Effector memory CD4-positive, alpha-beta T cell (primary cell): Measurements from ENCODE around the gene AVPR1B.

ENCODE experiments used
- DNase-seq, 3 donors: peaks; one replicate each; pipeline ENCODE4 v3.0.0-alpha.2; 2020
- H3K27ac ChIP-seq: 2 replicates; pipeline ENCODE4 v1.7.0; 2013; ENCODE audit warnings: mild to moderate bottlenecking, low read length, moderate library complexity; ENCODE audit not compliant: insufficient read depth, poor library complexity, severe bottlenecking
- H3K27me3 ChIP-seq: replicated peaks from 2 replicates; pipeline ENCODE4 v1.7.0; 2013; ENCODE audit warnings: mild to moderate bottlenecking, low read length; ENCODE audit not compliant: insufficient read depth, control insufficient read depth, poor library complexity, severe bottlenecking
- H3K36me3 ChIP-seq: 2 replicates; pipeline ENCODE4 v1.7.0; 2013; ENCODE audit warnings: mild to moderate bottlenecking, low read length, moderate library complexity; ENCODE audit not compliant: control insufficient read depth, insufficient read depth
- H3K4me1 ChIP-seq: 2 replicates; pipeline ENCODE4 v1.7.0; 2013; ENCODE audit warnings: low read length, mild to moderate bottlenecking; ENCODE audit not compliant: control insufficient read depth, insufficient read depth, poor library complexity, severe bottlenecking
- H3K4me3 ChIP-seq: 2 replicates; pipeline ENCODE4 v1.7.0; 2013; ENCODE audit warnings: low read length, low read depth, mild to moderate bottlenecking; ENCODE audit not compliant: insufficient read depth, poor library complexity, severe bottlenecking
- H3K9me3 ChIP-seq: 2 replicates; pipeline ENCODE4 v1.7.0; 2013; ENCODE audit warnings: mild to moderate bottlenecking, low read length, moderate library complexity; ENCODE audit not compliant: control insufficient read depth

The AVPR1B gene

GRCh38 chr1:206112600-206113301, 4.4 kb downstream of the AVPR1B start:
- Histone ChIP-seq H3K36me3 (no peaks in the 10 kb centered on the region), H3K27ac (no peak overlapping the region), H3K4me1 (peaks cover 4% of the 10 kb centered on the region), H3K4me3 (no peak overlapping the region), H3K9me3 (no peaks in the 10 kb centered on the region), H3K27me3 (no peaks in the 10 kb centered on the region)
- DNase-seq = no peak

DNA sequence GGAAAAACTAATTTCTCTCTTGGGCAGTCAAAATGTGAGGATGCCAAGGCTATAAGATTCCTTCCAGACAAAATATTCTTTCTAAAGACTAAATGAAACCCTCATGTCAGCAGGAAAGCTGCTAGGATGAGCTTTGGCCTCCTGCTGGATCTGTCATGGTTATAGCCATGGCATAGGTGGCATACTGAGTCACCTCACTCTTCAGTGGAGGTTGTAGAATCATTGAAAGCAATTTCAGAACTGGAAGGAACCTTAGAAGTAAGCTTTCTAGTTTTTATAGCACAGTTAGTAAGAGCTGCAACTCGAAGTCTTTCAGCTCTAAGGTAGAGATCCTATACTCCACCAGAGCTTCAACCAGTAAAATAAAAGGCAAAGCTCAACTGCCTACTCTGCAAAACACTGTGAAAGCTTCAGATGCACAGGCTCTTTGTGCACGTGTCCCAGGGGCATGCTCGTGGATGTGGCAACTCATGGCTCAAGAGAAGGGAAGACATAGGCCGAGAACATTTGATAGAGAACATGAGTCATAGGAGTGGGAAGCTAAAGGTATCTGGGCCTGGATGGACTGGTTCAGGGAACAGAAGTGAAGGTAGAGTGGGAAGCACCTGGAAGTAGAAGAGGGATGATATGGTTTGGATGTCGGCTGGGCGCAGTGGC, 5.8 kb downstream of the AVPR1B start:
- H3K27ac ChIP-seq = no peak overlapping the region
- no peaks in the 10 kb centered on the region for H3K4me1 ChIP-seq
- no peaks in the 10 kb centered on the region for H3K36me3 ChIP-seq
- no peaks in the 10 kb centered on the region for H3K27me3 ChIP-seq
- H3K4me3 ChIP-seq = no peak overlapping the region
- no peaks in the 10 kb centered on the region for H3K9me3 ChIP-seq
- DNase-seq = no peak

GRCh38 chr1:206110820-206111219, 6.4 kb downstream of the AVPR1B start:
- Histone ChIP-seq H3K27ac (no peak overlapping the region), H3K9me3 (no peaks in the 10 kb centered on the region), H3K27me3 (no peaks in the 10 kb centered on the region), H3K4me3 (no peak overlapping the region), H3K4me1 (no peaks in the 10 kb centered on the region), H3K36me3 (no peaks in the 10 kb centered on the region)
- DNase-seq = no peak

- Histone ChIP-seq H3K36me3 (no peaks in the 10 kb centered on the region), H3K27me3 (no peaks in the 10 kb centered on the region), H3K27ac (no peak overlapping the region), H3K9me3 (no peaks in the 10 kb centered on the region), H3K4me1 (no peaks in the 10 kb centered on the region), H3K4me3 (no peak overlapping the region)
- no peak for DNase-seq
These were observed 7.0 kb downstream of the AVPR1B start for GRCh38 chr1:206110161-206110560.

- Histone ChIP-seq H3K27me3 (no peaks in the 10 kb centered on the region), H3K9me3 (no peaks in the 10 kb centered on the region), H3K36me3 (no peaks in the 10 kb centered on the region), H3K4me1 (no peaks in the 10 kb centered on the region), H3K27ac (no peak overlapping the region), H3K4me3 (no peak overlapping the region)
- no peak for DNase-seq
These were observed 7.5 kb downstream of the AVPR1B start for GRCh38 chr1:206109718-206110117.

DNA sequence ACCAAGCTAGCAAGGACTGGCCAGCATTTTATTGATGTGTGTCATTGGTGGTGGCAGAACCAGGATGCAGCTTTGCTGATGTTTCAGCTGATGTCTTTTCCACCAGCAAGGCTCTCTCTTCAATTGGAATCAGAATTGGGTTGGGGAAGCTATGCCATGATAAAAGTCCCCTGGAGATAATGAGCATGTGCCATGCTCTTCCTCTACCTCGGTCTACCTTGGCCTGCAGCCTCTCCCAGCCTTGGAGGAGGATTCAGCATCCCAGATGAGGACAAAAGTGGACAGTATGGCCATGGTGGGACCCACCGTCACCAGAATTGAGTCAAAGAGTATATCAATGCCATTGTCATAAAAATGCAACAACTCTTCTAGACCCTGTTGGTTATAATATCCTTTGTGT, 8.6 kb downstream of the AVPR1B start:
- no peaks in the 10 kb centered on the region for H3K4me1 ChIP-seq
- no peak overlapping the region for H3K27ac ChIP-seq
- H3K9me3 ChIP-seq = no peaks in the 10 kb centered on the region
- no peak for DNase-seq
- no peak overlapping the region for H3K4me3 ChIP-seq
- no peaks in the 10 kb centered on the region for H3K36me3 ChIP-seq
- H3K27me3 ChIP-seq = no peaks in the 10 kb centered on the region

DNA sequence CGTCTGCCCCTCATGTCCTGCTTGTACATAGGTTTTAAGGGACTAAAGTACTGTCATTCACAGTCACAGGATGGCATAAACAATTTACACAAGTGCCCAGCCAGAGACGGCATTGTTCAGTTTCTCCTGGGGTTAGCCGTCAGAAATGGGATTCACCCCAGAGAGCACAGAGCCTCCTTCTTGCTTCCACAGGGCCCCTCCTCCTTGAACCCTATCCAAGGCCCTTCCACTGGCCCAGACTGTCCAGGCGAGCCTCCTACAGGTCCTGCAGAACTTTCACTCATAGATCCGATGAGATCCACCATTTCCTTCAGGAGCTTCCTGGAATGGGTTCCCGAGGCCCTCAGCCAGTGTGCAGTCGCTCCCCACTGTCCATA, 10.0 kb downstream of the AVPR1B start:
- H3K4me1 ChIP-seq = no peaks in the 10 kb centered on the region
- DNase-seq = no peak
- no peaks in the 10 kb centered on the region for H3K9me3 ChIP-seq
- no peak overlapping the region for H3K27ac ChIP-seq
- no peak overlapping the region for H3K4me3 ChIP-seq
- H3K36me3 ChIP-seq = no peaks in the 10 kb centered on the region
- no peaks in the 10 kb centered on the region for H3K27me3 ChIP-seq

- Histone ChIP-seq H3K4me3 (no peak overlapping the region), H3K27ac (no peak overlapping the region), H3K9me3 (no peaks in the 10 kb centered on the region), H3K4me1 (no peaks in the 10 kb centered on the region), H3K36me3 (no peaks in the 10 kb centered on the region), H3K27me3 (no peaks in the 10 kb centered on the region)
- peak; percentile 41 to 58 (median 51) for DNase-seq
These were observed 10.6 kb downstream of the AVPR1B start for GRCh38 chr1:206106328-206107167.

DNA sequence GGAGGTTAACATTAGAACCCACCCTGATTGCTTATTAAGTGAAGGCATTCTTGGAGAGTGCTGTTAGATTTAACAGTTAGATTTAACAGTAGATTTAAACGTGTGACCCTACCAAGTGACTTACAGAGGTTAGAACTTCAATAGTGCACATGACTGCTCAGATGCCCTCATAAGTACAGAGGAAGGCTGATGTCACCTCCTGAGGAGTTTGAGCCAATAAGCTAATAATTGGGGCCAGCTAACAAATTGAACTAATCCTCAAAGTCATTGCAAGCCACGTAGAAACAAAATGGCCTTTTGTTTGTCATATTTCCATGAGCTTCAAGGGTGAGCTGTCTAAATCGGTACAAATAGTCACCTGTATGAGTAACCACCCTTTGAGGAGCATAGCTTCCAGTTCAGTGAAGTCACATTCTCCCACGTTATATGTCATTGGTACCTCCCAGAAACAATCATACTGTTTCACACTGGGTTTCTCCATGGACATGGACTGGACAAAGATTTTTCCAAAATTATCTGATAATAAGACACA, 11.7 kb downstream of the AVPR1B start:
- Histone ChIP-seq H3K27ac (no peak overlapping the region), H3K36me3 (no peaks in the 10 kb centered on the region), H3K4me3 (no peak overlapping the region), H3K27me3 (no peaks in the 10 kb centered on the region), H3K9me3 (no peaks in the 10 kb centered on the region), H3K4me1 (no peaks in the 10 kb centered on the region)
- DNase-seq = no peak

GRCh38 chr1:206103979-206104378, 13.2 kb downstream of the AVPR1B start:
- H3K4me1 ChIP-seq = no peaks in the 10 kb centered on the region
- no peaks in the 10 kb centered on the region for H3K27me3 ChIP-seq

More at GRCh38 chr1:206103979-206104378, 13.2 kb downstream of the AVPR1B start:
- no peaks in the 10 kb centered on the region for H3K36me3 ChIP-seq
- H3K27ac ChIP-seq = no peak overlapping the region
- no peak for DNase-seq
- no peak overlapping the region for H3K4me3 ChIP-seq
- no peaks in the 10 kb centered on the region for H3K9me3 ChIP-seq
